Measurements from ENCODE around the gene TTBK2.
A peak's percentile ranks its signal among the peaks of the same experiment; 100 is the strongest.

The TTBK2 gene

DNA sequence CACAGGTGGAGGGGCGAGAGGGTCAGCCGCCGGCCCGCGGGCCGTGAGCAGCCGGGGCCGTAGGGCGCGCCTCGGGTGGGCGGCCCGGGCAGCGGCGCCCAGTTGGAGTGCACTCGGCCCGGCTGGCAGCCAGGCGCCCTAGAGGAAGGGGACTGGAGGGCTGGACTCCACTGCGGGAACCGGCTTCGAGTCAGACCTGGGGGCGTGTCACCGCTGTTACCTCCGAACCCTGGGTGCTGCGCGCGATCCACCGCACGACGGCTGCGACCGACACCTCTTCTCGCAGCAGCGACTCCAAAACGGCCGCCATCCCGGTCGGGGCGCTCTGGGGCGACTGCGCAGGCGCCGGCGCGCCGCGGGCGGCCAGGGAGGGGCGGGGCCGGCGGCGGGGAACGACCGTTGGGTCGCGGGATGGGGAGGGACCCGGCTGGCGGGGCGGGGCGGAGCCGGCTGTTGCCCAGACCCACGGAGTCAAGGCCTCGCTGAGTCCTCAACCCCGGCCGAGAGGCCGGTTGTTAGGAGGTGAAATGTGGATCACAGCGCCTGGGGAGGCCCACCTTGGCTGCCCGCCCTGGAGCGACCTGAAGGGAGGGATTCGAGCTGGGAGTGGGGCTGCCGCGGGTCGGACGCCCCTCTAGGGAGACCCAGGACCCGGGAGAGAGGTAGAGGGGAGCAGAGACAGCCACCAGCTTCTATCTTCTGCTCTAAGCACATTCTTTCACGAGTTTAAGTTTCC lies 183.6 kb downstream of the TTBK2 start, which contains the start of gene CDAN1:
TSS of gene CDAN1 (minus strand) at position 336 of the 736 bp plus-strand sequence. CDS start at position 310, 26 bp downstream.
- no peak for TF ChIP-seq ZFX (IDR thresholded peaks at IDR 0.05; ENCODE audit: borderline replicate concordance)
- no peak for TF ChIP-seq CTCF (IDR thresholded peaks at IDR 0.05)
- H3K27ac ChIP-seq = peak within 1 kb of the TSS; percentile 71

DNA sequence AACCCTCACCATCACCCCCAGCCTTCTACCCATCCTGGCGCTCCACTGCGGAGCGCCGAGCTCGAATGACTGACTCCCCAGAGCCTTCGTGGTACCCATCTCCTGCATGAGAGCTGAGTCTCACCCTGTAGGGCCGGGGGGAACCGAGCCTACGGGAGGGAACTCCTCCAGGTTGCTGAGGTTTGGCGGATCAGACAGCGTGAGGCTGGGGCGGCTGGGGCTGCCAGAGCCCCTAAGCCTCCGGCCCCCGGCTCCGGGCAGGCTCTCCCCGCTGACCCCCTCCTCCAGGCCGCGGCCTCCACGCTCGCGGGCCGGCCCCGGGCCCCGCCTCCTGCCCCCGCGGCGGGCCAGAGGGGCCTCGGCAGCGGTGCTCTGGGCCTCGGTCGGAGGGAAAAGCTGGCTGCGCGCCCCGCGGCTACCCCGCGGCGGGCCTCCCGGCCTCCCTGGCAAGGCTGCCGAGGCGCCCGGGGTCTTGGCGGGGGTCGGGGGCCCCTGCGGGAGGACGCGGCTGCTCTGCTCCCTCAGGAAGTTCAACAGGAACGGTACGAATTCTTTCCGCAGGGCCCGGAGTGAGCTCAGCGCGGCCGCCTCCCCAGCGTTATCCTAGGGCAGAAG lies 184.3 kb downstream of the TTBK2 start:
- H3K27ac ChIP-seq = peak overlapping the region; percentile 71
- TF ChIP-seq ZFX (IDR thresholded peaks at IDR 0.05; ENCODE audit: borderline replicate concordance) = no peak
- no peak for TF ChIP-seq CTCF (IDR thresholded peaks at IDR 0.05)

GRCh38 chr15:42735382-42736165 lies 185.0 kb downstream of the TTBK2 start:
- no peak overlapping the region; the same call in 1 of the 2 replicates for H3K27ac ChIP-seq
- TF ChIP-seq CTCF (IDR thresholded peaks at IDR 0.05) = no peak
- no peak for TF ChIP-seq ZFX (IDR thresholded peaks at IDR 0.05; ENCODE audit: borderline replicate concordance)

GRCh38 chr15:42734076-42734672 lies 186.4 kb downstream of the TTBK2 start:
- no peak overlapping the region for H3K27ac ChIP-seq
- no peak for TF ChIP-seq CTCF (IDR thresholded peaks at IDR 0.05)
- TF ChIP-seq ZFX (IDR thresholded peaks at IDR 0.05; ENCODE audit: borderline replicate concordance) = no peak

DNA sequence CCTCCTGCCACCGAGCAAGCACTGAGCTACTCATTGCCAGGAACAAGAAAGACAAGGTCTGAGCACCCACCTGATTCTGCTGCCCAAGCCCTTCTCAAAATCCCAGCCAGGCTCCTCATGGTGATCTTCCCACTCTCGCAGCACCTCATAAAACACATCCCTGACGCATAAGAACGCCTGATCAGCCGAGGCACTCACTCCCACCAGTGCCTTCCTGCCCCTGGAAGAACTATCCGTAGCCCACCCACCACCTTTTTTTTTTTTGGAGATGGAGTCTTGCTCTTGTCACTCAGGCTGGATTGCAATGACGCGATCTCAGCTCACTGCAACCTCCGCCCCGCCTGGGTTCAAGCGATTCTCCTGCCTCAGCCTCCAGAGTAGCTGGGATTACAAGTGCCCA lies 187.6 kb downstream of the TTBK2 start:
- H3K27ac ChIP-seq = no peak overlapping the region
- TF ChIP-seq ZFX (IDR thresholded peaks at IDR 0.05; ENCODE audit: borderline replicate concordance) (no peak), CTCF (IDR thresholded peaks at IDR 0.05) (no peak)

- H3K27ac ChIP-seq = no peak overlapping the region
- no peak for TF ChIP-seq CTCF (IDR thresholded peaks at IDR 0.05)
- TF ChIP-seq ZFX (IDR thresholded peaks at IDR 0.05; ENCODE audit: borderline replicate concordance) = no peak
Measured at GRCh38 chr15:42732095-42732827, 188.3 kb downstream of the TTBK2 start.

Data from 22Rv1 (cell line).